PFSK-1 (cell line): ENCODE data around the gene QRFP.

Source experiments
- FOXP2 ChIP-seq: optimal IDR thresholded peaks from 2 replicates; pipeline ENCODE3; 2011; ENCODE audit warnings: borderline replicate concordance, control low read depth, inconsistent platforms; ENCODE audit not compliant: insufficient read depth; ENCODE audit errors: extremely low read length, extremely low read depth
- POLR2AphosphoS5 ChIP-seq: IDR thresholded peaks from 2 replicates; pipeline ENCODE4 v1.6.1; 2012; ENCODE audit warnings: low read depth, mild to moderate bottlenecking, control low read depth, low read length, moderate library complexity
- TAF1 ChIP-seq: IDR thresholded peaks from 2 replicates; pipeline ENCODE4 v1.6.1; 2012; ENCODE audit warnings: low read length, control low read depth, borderline replicate concordance; ENCODE audit not compliant: insufficient read depth

GRCh38 chr9:130869250-130869649 is 27.4 kb downstream of the QRFP start:
- TF ChIP-seq POLR2AphosphoS5, result no peak
- no peak for TF ChIP-seq TAF1
- TF ChIP-seq FOXP2, result no peak
